PC-9 (cell line): ENCODE measurements around the gene SENP2. TPM values are rescaled to one million over a fixed set of nuclear protein-coding genes. Genes with fewer than 3 reads are reported as not detected.

Source experiments
- BruUV-seq: library from RNA; stranded (reverse); fragments of 400-500 nt; replicated peaks from 2 replicates; lab custom pipeline; 2021; lab: Mats Ljungman, UMichigan
- CTCF ChIA-PET: fragments of 300-600 bp; sonication (Branson Sonifier 250); formaldehyde crosslinking; loops from one replicate; lab custom pipeline; 2022; ENCODE audit warnings: antibody characterized with exemption; lab: Charles Lee
- POLR2A ChIA-PET: fragments of 300-600 bp; sonication (Branson Sonifier 250); formaldehyde crosslinking; loops from one replicate; lab custom pipeline; 2022; ENCODE audit warnings: antibody characterized with exemption; ENCODE audit not compliant: unreplicated experiment; lab: Charles Lee
- DNase-seq, 2 experiments: peaks; one replicate each; pipeline versions ENCODE4 v3.0.0 to v3.0.0-alpha.2; 2015 to 2022; ENCODE audit warnings: mixed read lengths in 1 of 2
- H2AFZ ChIP-seq: fragments of 200-600 bp; sonication (generic); 2 replicates; pipeline ENCODE4 v1.8.1; 2017; ENCODE audit warnings: antibody characterized with exemption
- H3F3A ChIP-seq: fragments of 200-600 bp; sonication (generic); 2 replicates; pipeline ENCODE4 v1.8.1; 2017; ENCODE audit warnings: antibody characterized with exemption, mild to moderate bottlenecking, low read depth; ENCODE audit not compliant: insufficient read depth
- H3K27ac ChIP-seq: fragments of 200-600 bp; sonication (generic); 2 replicates; pipeline ENCODE4 v1.6.1; 2016; ENCODE audit warnings: mixed run types
- H3K27me3 ChIP-seq: fragments of 200-600 bp; sonication (generic); 2 replicates; pipeline ENCODE4 v1.6.1; 2016; ENCODE audit warnings: low read depth, mixed run types; ENCODE audit not compliant: insufficient read depth
- H3K36me3 ChIP-seq: fragments of 200-600 bp; sonication (generic); 2 replicates; pipeline ENCODE4 v1.6.1; 2016; ENCODE audit warnings: low read depth, mixed run types
- H3K4me1 ChIP-seq: fragments of 200-600 bp; sonication (generic); replicated peaks from 2 replicates; pipeline ENCODE4 v1.6.1; 2016; ENCODE audit warnings: mixed run types; ENCODE audit not compliant: insufficient read depth
- H3K4me2 ChIP-seq: fragments of 200-600 bp; sonication (generic); 2 replicates; pipeline ENCODE4 v1.6.1; 2017; ENCODE audit warnings: mixed run types
- H3K4me3 ChIP-seq: fragments of 200-600 bp; sonication (generic); 2 replicates; pipeline ENCODE4 v1.6.1; 2016; ENCODE audit warnings: mixed run types
- H3K79me2 ChIP-seq: fragments of 200-600 bp; sonication (generic); 2 replicates; pipeline ENCODE4 v1.6.1; 2017; ENCODE audit warnings: low read depth, mixed run types
- H3K9me2 ChIP-seq: fragments of 200-600 bp; sonication (generic); 2 replicates; pipeline ENCODE4 v1.8.1; 2017; ENCODE audit warnings: mild to moderate bottlenecking; ENCODE audit not compliant: insufficient read depth
- H3K9me3 ChIP-seq: fragments of 200-600 bp; sonication (generic); 2 replicates; pipeline ENCODE4 v1.8.1; 2016; ENCODE audit warnings: low read depth; ENCODE audit not compliant: insufficient read depth
- H4K20me1 ChIP-seq: fragments of 200-600 bp; sonication (generic); 2 replicates; pipeline ENCODE4 v1.8.1; 2017; ENCODE audit not compliant: insufficient read depth
- CTCF ChIP-seq: fragments of 200-600 bp; sonication (generic); conservative IDR thresholded peaks from 2 replicates; pipeline ENCODE4 v1.6.1; 2017; ENCODE audit warnings: mixed run types, antibody characterized with exemption, mild to moderate bottlenecking, moderate library complexity
- EZH2 ChIP-seq: fragments of 200-600 bp; sonication (generic); IDR thresholded peaks from 2 replicates; pipeline ENCODE4 v1.8.0; 2017; ENCODE audit warnings: antibody characterized with exemption, low read depth
- intact Hi-C: fragments of 100-400 bp; cut with micrococcal nuclease; formaldehyde crosslinking; loops from one replicate; pipeline ENCODE4 v1.10.0; 2022; ENCODE audit not compliant: unreplicated experiment
- total RNA-seq: library from RNA; stranded (reverse); gene quantifications from 2 replicates; pipeline ENCODE4 v1.2.3, GENCODE V29; 2021

Gene SENP2
- total RNA-seq, 1 experiment from 2014 or later: 89.5 TPM

- Histone ChIP-seq H3K9me2 (no peaks in the 10 kb centered on the region), H3K4me1 (no peaks in the 10 kb centered on the region), H3K36me3 (peaks cover 62% of the 10 kb centered on the region), H3K27me3 (no peaks in the 10 kb centered on the region), H4K20me1 (no peaks in the 10 kb centered on the region; the same call in 1 of the 2 replicates), H3K79me2 (no peaks in the 10 kb centered on the region), H3K4me3 (no peak overlapping the region), H2AFZ (no peak overlapping the region), H3K4me2 (no peak overlapping the region), H3F3A (peaks cover 4% of the 10 kb centered on the region; the same call in 1 of the 2 replicates), H3K27ac (no peak overlapping the region), H3K9me3 (no peaks in the 10 kb centered on the region)
- no peak for TF ChIP-seq EZH2
- TF ChIP-seq CTCF: no peak
- intact Hi-C loops: no loop called here
- CTCF ChIA-PET: no interaction called here
- no TSS peak for BruUV-seq
- POLR2A ChIA-PET: no interaction called here
- DNase-seq: no peak
Observed at GRCh38 chr3:185649414-185649813, 63.3 kb downstream of the SENP2 start.

GRCh38 chr3:185651971-185652370 is 65.9 kb downstream of the SENP2 start:
- intact Hi-C loops: no loop called here
- H3K36me3 ChIP-seq: peaks cover 67% of the 10 kb centered on the region
- POLR2A ChIA-PET: no interaction called here

GRCh38 chr3:185653949-185654757 is 68.1 kb downstream of the SENP2 start:
- no peaks in the 10 kb centered on the region for H3K27me3 ChIP-seq
- no peaks in the 10 kb centered on the region for H3K9me2 ChIP-seq
- H3K4me1 ChIP-seq: peaks cover 5% of the 10 kb centered on the region
- BruUV-seq: no TSS peak
- no peaks in the 10 kb centered on the region; the same call in 1 of the 2 replicates for H4K20me1 ChIP-seq
- no peak overlapping the region for H3K4me2 ChIP-seq
- no peak overlapping the region for H3K4me3 ChIP-seq
- CTCF ChIA-PET: no interaction called here
- intact Hi-C loops: no loop called here
- H3K79me2 ChIP-seq: no peaks in the 10 kb centered on the region
- peaks cover 70% of the 10 kb centered on the region for H3K36me3 ChIP-seq
- no peak overlapping the region for H3K27ac ChIP-seq
- POLR2A ChIA-PET: interaction anchor here (0.7 kb wide), 1 partner anchor 95 kb away, joined by 3 read pairs; no protein-coding TSS in a partner anchor
- TF ChIP-seq CTCF: no peak
- TF ChIP-seq EZH2: no peak
- no peaks in the 10 kb centered on the region for H3K9me3 ChIP-seq
- peaks cover 16% of the 10 kb centered on the region; the same call in 1 of the 2 replicates for H3F3A ChIP-seq
- DNase-seq: no peak
- H2AFZ ChIP-seq: no peak overlapping the region

More at GRCh38 chr3:185651971-185652370, 65.9 kb downstream of the SENP2 start:
- no peaks in the 10 kb centered on the region for H3K9me2 ChIP-seq
- no peak overlapping the region for H3K27ac ChIP-seq
- no TSS peak for BruUV-seq
- no peaks in the 10 kb centered on the region for H3K4me1 ChIP-seq
- H3K9me3 ChIP-seq: no peaks in the 10 kb centered on the region
- H3K4me2 ChIP-seq: no peak overlapping the region
- no peak for DNase-seq
- CTCF ChIA-PET: no interaction called here
- H3K27me3 ChIP-seq: no peaks in the 10 kb centered on the region
- H4K20me1 ChIP-seq: no peaks in the 10 kb centered on the region; the same call in 1 of the 2 replicates
- no peak overlapping the region for H2AFZ ChIP-seq
- H3K79me2 ChIP-seq: no peaks in the 10 kb centered on the region
- H3K4me3 ChIP-seq: no peak overlapping the region
- peaks cover 4% of the 10 kb centered on the region; the same call in 1 of the 2 replicates for H3F3A ChIP-seq
- TF ChIP-seq EZH2: no peak
- TF ChIP-seq CTCF: no peak
